Esophagus muscularis mucosa (tissue), 4 donors: ENCODE data around the gene SH2D6.

Experiments
- EP300 ChIP-seq: sonication (generic); formaldehyde crosslinking; IDR thresholded peaks from one replicate; pipeline ENCODE4 v1.6.1; 2017; ENCODE audit warnings: antibody characterized with exemption
- POLR2A ChIP-seq: fragments of 450-650 bp; IDR thresholded peaks from one replicate; pipeline ENCODE4 v1.6.1; 2017; ENCODE audit warnings: antibody characterized with exemption, moderate library complexity, mild to moderate bottlenecking, low read depth
- POLR2AphosphoS5 ChIP-seq, 2 donors: sonication (generic); formaldehyde crosslinking; IDR thresholded peaks; one replicate each; pipeline ENCODE4 v1.6.1; 2017; ENCODE audit warnings: antibody characterized with exemption in 2 of 2
- TF ChIP-seq, protein P1 (sequence below), 3 experiments: fragments of 200-600 bp in 2 of 3; fragments of 450-650 bp in 1 of 3; sonication (generic) in 2 of 3; IDR thresholded peaks; one replicate each; pipeline ENCODE4 v1.5.1; 2017 to 2019; ENCODE audit warnings: antibody characterized with exemption in 3 of 3, mild to moderate bottlenecking in 2 of 3, moderate library complexity in 1 of 3

DNA sequence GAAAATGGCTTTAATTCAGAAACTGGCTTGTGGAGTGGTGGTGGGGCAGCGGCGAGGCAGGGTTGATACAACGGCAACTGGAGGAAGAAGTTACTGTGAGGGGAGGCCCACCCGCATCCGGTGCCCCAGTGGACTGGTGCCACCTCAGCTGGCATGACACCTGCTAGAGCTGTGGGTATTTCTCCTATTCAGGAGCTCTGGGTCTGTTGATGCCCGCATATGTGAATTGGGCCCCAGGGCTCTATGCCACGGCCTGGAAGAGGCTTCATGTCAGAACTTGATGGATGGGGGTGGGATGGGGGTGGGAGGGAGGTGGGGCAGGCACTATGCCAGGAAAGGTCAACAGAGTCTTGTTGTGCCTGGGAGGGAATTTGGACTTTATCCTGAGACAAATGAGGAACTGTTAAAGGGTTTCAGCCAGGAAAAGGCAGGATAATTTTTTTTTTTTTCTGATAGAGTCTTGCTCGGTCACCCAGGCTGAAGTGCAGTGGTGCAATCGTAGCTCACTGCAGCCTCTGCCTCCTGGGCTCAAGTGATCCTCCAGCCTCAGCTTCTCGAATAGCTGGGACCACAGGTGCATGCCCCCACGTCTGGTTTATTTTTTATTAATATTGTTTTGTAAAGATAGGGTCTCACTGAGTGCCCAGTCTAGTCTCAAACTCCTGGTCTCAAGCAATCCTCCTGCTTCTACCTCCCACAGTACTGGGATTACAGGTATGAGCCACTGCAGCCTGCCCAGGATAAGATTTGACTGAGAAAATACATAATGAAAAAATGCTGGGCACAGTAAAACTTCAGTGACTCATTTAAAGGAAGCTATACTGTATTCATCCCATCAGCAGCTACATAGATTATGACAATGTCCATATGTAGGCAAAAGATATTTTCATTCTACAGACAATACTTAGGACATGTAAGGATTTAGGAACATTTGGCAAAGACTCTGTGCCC lies 52.6 kb downstream of the SH2D6 start:
- TF ChIP-seq, protein P1, sequence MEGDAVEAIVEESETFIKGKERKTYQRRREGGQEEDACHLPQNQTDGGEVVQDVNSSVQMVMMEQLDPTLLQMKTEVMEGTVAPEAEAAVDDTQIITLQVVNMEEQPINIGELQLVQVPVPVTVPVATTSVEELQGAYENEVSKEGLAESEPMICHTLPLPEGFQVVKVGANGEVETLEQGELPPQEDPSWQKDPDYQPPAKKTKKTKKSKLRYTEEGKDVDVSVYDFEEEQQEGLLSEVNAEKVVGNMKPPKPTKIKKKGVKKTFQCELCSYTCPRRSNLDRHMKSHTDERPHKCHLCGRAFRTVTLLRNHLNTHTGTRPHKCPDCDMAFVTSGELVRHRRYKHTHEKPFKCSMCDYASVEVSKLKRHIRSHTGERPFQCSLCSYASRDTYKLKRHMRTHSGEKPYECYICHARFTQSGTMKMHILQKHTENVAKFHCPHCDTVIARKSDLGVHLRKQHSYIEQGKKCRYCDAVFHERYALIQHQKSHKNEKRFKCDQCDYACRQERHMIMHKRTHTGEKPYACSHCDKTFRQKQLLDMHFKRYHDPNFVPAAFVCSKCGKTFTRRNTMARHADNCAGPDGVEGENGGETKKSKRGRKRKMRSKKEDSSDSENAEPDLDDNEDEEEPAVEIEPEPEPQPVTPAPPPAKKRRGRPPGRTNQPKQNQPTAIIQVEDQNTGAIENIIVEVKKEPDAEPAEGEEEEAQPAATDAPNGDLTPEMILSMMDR (IDR thresholded peaks at IDR 0.05): no peak
- TF ChIP-seq POLR2AphosphoS5 (IDR thresholded peaks at IDR 0.05): no peak
- TF ChIP-seq POLR2A: no peak
- no peak for TF ChIP-seq EP300
